ENCODE data around the gene EIF2AK2.

- TF ChIP-seq CTCF (IDR thresholded peaks at IDR 0.05) (no peak), ZFX (IDR thresholded peaks at IDR 0.05; ENCODE audit: borderline replicate concordance) (no peak)
Measured at GRCh38 chr2:37080266-37080665, 76.5 kb downstream of the EIF2AK2 start.

All from 22Rv1 (cell line).